Neural progenitor cell (in vitro differentiated cells): ENCODE measurements around the gene TRAPPC12. TPM values are rescaled to one million over a fixed set of nuclear protein-coding genes. Genes with fewer than 3 reads are reported as not detected.

Source experiments
- DNase-seq: peaks from one replicate; pipeline ENCODE4 v3.0.0-alpha.2; 2016; ENCODE audit warnings: low spot score
- H2AFZ ChIP-seq: fragments of 200-600 bp; sonication (generic); replicated peaks from 2 replicates; pipeline ENCODE4 v1.6.1; 2016; ENCODE audit warnings: antibody characterized with exemption
- H3F3A ChIP-seq: fragments of 200-600 bp; sonication (generic); 2 replicates; pipeline ENCODE4 v1.6.1; 2016; ENCODE audit warnings: antibody characterized with exemption, low read depth
- H3K27ac ChIP-seq: fragments of 200-600 bp; sonication (generic); 2 replicates; pipeline ENCODE4 v1.5.1; 2016; ENCODE audit warnings: mild to moderate bottlenecking
- H3K27me3 ChIP-seq: fragments of 200-600 bp; sonication (generic); 2 replicates; pipeline ENCODE4 v1.6.1; 2016; ENCODE audit warnings: mild to moderate bottlenecking, moderate library complexity
- H3K36me3 ChIP-seq: fragments of 200-600 bp; sonication (generic); 2 replicates; pipeline ENCODE4 v1.5.1; 2016
- H3K4me1 ChIP-seq: fragments of 200-600 bp; sonication (generic); 2 replicates; pipeline ENCODE4 v1.6.1; 2016; ENCODE audit warnings: mixed run types
- H3K4me2 ChIP-seq: fragments of 200-600 bp; sonication (generic); 2 replicates; pipeline ENCODE4 v1.6.1; 2016
- H3K4me3 ChIP-seq: fragments of 200-600 bp; sonication (generic); 2 replicates; pipeline ENCODE4 v1.5.1; 2016
- H3K79me2 ChIP-seq: fragments of 200-600 bp; sonication (generic); 2 replicates; pipeline ENCODE4 v1.6.1; 2016; ENCODE audit warnings: low read depth
- H3K9ac ChIP-seq: fragments of 200-600 bp; sonication (generic); 2 replicates; pipeline ENCODE4 v1.6.1; 2016
- H3K9me3 ChIP-seq: fragments of 200-600 bp; sonication (generic); 2 replicates; pipeline ENCODE4 v1.5.1; 2016; ENCODE audit warnings: low read depth
- H4K20me1 ChIP-seq: fragments of 200-600 bp; sonication (generic); 2 replicates; pipeline ENCODE4 v1.6.1; 2016; ENCODE audit warnings: low read depth
- H3K27ac Mint-ChIP-seq: 3 replicates; pipeline ENCODE4 v1.8.0; 2021; ENCODE audit warnings: mixed read lengths
- H3K27me3 Mint-ChIP-seq: 2 replicates; pipeline ENCODE4 v1.8.0; 2022; ENCODE audit warnings: low read depth, mild to moderate bottlenecking, inconsistent platforms, moderate library complexity, mixed read lengths; ENCODE audit not compliant: insufficient read depth
- H3K36me3 Mint-ChIP-seq: 3 replicates; pipeline ENCODE4 v1.8.0; 2021; ENCODE audit warnings: mixed read lengths
- H3K4me1 Mint-ChIP-seq: 3 replicates; pipeline ENCODE4 v1.8.0; 2021; ENCODE audit warnings: mixed read lengths
- H3K4me3 Mint-ChIP-seq: 3 replicates; pipeline ENCODE4 v1.8.0; 2021; ENCODE audit warnings: mild to moderate bottlenecking, moderate library complexity, mixed read lengths
- H3K9me3 Mint-ChIP-seq: 3 replicates; pipeline ENCODE4 v1.8.0; 2020; ENCODE audit warnings: mixed read lengths
- EZH2 ChIP-seq: fragments of 200-600 bp; sonication (generic); IDR thresholded peaks from 2 replicates; pipeline ENCODE4 v1.6.1; 2017; ENCODE audit warnings: antibody characterized with exemption, mild to moderate bottlenecking, moderate library complexity
- total RNA-seq: library from RNA; depleted of rRNA; stranded (reverse); fragments of >200 nt; gene quantifications from 2 replicates; pipeline ENCODE4 v1.2.3, GENCODE V29; 2015; ENCODE audit warnings: low replicate concordance

TRAPPC12 gene
- total RNA-seq, 1 donor from 2014 or later = 59.5 TPM

DNA sequence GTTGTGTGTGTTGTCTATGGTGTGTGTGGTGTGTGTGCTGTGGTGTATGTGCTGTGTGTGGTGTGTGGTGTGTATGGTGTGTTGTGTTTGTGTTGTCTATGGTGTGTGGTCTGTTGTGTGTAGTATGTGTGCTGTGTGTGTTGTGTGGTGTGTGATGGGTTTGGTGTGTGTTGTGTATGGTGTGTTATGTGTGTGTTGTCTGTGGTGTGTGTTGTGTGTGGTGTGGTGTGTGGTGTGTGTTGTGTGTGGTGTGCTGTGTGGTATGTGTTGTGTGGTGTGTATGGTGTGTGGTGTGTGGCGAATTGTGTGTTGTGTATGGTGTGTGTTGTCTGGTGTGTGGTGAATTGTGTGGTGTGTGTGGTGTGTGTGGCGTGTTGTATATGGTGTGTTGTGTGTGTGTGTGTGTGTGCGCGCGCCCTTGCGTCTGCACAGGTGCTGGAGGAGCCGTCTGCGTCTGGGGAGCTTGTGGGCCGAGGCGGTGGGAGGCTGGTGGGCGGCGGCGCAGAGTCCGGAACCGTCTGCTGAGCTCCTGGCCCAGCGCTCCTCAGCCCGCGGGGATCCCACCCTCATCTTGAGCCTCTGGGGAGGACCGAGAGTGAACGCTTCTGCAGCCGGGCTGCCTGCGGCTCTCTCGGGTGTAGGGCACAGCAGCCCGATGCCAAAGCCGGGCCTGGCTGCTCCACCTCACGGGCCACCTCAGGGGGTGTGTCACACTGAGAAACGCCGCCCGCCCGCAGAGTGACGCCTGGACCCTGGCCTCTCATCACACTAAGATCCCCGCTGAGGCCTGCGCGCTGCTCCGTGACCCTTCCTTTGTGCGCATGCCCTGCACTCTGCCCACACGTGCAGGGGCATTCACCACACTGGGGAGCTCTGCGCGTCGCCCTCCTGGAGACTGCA lies 148.6 kb downstream of the TRAPPC12 start:
- no peaks in the 10 kb centered on the region for H3K9me3 ChIP-seq
- H3F3A ChIP-seq = peaks cover 11% of the 10 kb centered on the region
- H3K27me3 ChIP-seq = no peaks in the 10 kb centered on the region
- no peak overlapping the region for H3K4me2 ChIP-seq
- H3K27ac ChIP-seq = no peak overlapping the region
- Mint-ChIP-seq H3K36me3 (no peaks in the 10 kb centered on the region), H3K27me3 (peaks cover 2% of the 10 kb centered on the region), H3K4me1 (peaks cover 2% of the 10 kb centered on the region), H3K9me3 (no peaks in the 10 kb centered on the region), H3K4me3 (no peak overlapping the region), H3K27ac (no peak overlapping the region)
- no peaks in the 10 kb centered on the region for H4K20me1 ChIP-seq
- no peak for TF ChIP-seq EZH2
- no peak for DNase-seq
- no peak overlapping the region for H2AFZ ChIP-seq
- no peaks in the 10 kb centered on the region for H3K4me1 ChIP-seq
- H3K9ac ChIP-seq = no peak overlapping the region
- H3K79me2 ChIP-seq = no peaks in the 10 kb centered on the region
- no peak overlapping the region for H3K4me3 ChIP-seq
- no peaks in the 10 kb centered on the region for H3K36me3 ChIP-seq

Other genes with a start within 250 kb of the TRAPPC12 start
- gene EIPR1, start 1.9 kb upstream of the TRAPPC12 start, total RNA-seq = 57.1 and 73.0 TPM in 2 replicates
- 19.0 and 29.3 TPM in 2 replicates for gene ADI1, start 139.8 kb downstream of the TRAPPC12 start, total RNA-seq
- 26.8 and 28.2 TPM in 2 replicates for gene RNASEH1, start 178.6 kb downstream of the TRAPPC12 start, total RNA-seq
- 5,433 and 5,441 TPM in 2 replicates for gene RPS7, start 195.6 kb downstream of the TRAPPC12 start, total RNA-seq
- gene COLEC11, start 215.4 kb downstream of the TRAPPC12 start, total RNA-seq = not detected in 2 replicates